Prostate gland (tissue), 2 donors: Measurements from ENCODE around the gene G6PC3.

ENCODE experiments used
- POLR2A ChIP-seq: fragments of 450-650 bp; IDR thresholded peaks from one replicate; pipeline ENCODE4 v1.6.1; 2016; ENCODE audit warnings: antibody characterized with exemption, mild to moderate bottlenecking
- POLR2AphosphoS5 ChIP-seq: sonication (generic); formaldehyde crosslinking; IDR thresholded peaks from one replicate; pipeline ENCODE4 v1.6.1; 2017; ENCODE audit warnings: antibody characterized with exemption
- TF ChIP-seq, protein P1 (sequence below), 4 experiments: fragments of 200-600 bp in 2 of 4; fragments of 450-650 bp in 2 of 4; sonication (generic) in 2 of 4; IDR thresholded peaks; 1 replicate in 3 of 4; 2 replicates in 1 of 4; pipeline ENCODE4 v1.5.1; 2016 to 2019; ENCODE audit warnings: antibody characterized with exemption in 4 of 4, mild to moderate bottlenecking in 2 of 4, moderate library complexity in 2 of 4

DNA sequence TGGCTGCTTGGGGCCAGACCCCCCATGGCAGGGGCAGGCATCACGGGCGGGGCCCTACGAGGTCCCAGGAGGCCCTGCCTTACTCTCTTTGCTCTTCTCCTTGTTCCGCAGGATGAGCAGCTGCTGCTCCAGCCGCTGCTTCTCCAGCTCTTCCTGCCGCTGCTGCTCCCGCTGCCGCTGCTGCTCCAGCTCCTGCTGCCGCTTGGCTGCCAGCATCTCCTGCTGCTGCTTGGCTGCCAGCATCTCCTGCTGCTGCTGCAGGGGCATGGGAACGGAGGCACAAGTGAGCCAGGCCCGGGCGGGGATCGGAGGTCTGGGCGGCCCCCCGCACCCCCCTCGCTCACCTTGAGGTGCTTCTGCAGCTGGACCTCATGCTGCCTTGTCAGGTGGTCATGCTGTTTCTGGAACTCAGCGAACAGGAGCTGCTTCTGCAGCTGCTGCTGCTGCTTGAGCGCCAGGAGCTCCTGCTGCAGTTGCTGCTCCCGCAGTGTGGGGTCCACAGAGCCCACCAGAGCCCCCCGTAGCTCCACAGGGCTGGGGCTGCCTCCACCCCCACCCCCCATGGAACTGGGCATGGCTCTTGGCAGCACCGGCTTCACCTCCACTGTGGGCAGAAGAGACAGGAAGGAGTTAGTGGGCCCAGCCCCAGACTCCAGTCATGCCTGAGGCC lies 22.8 kb downstream of the G6PC3 start:
- TF ChIP-seq, protein P1, sequence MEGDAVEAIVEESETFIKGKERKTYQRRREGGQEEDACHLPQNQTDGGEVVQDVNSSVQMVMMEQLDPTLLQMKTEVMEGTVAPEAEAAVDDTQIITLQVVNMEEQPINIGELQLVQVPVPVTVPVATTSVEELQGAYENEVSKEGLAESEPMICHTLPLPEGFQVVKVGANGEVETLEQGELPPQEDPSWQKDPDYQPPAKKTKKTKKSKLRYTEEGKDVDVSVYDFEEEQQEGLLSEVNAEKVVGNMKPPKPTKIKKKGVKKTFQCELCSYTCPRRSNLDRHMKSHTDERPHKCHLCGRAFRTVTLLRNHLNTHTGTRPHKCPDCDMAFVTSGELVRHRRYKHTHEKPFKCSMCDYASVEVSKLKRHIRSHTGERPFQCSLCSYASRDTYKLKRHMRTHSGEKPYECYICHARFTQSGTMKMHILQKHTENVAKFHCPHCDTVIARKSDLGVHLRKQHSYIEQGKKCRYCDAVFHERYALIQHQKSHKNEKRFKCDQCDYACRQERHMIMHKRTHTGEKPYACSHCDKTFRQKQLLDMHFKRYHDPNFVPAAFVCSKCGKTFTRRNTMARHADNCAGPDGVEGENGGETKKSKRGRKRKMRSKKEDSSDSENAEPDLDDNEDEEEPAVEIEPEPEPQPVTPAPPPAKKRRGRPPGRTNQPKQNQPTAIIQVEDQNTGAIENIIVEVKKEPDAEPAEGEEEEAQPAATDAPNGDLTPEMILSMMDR (IDR thresholded peaks at IDR 0.05): no peak
- TF ChIP-seq POLR2AphosphoS5 (no peak), POLR2A (no peak)
